Adrenal gland (tissue), 5 donors: ENCODE results near the gene ZER1.

ENCODE experiments used
- CTCF ChIP-seq, 6 experiments: fragments of 450-650 bp in 4 of 6; fragments of 200-600 bp in 2 of 6; sonication (generic) in 1 of 6; IDR thresholded peaks; 1 replicate in 5 of 6; 2 replicates in 1 of 6; pipeline versions ENCODE4 v1.5.1 to v1.8.0; 2016 to 2021; ENCODE audit warnings: antibody characterized with exemption in 6 of 6, mild to moderate bottlenecking in 2 of 6, moderate library complexity in 1 of 6
- POLR2A ChIP-seq, 2 donors: fragments of 450-650 bp; IDR thresholded peaks; one replicate each; pipeline ENCODE4 v1.6.1; 2017; ENCODE audit warnings: antibody characterized with exemption in 2 of 2, mild to moderate bottlenecking in 2 of 2, moderate library complexity in 1 of 2
- donor health status: DM: no; HTN: no; CAD: no.

GRCh38 chr9:128719919-128720605 lies 51.7 kb downstream of the ZER1 start:
- TF ChIP-seq CTCF (IDR thresholded peaks at IDR 0.05) (no peak), POLR2A (IDR thresholded peaks at IDR 0.05) (no peak)
